Stimulated activated CD8-positive, alpha-beta memory T cell treated with anti-CD3 and anti-CD28 coated beads, Interleukin-15, amount 100 ng/mL, for 4 hours (primary cell): ENCODE results near the gene UBC.
A peak's percentile ranks its signal among the peaks of the same experiment; 100 is the strongest.
"Not testable (repeated sequence)": the region's sequence is repeated elsewhere in the genome, so short reads cannot be mapped to it uniquely, and the experiment has no call there.

Experiments used
- DNase-seq, 2 donors: peaks; one replicate each; pipeline ENCODE4 v3.0.0-alpha.2; 2020; ENCODE audit warnings: low read depth in 2 of 2

The UBC gene

DNA sequence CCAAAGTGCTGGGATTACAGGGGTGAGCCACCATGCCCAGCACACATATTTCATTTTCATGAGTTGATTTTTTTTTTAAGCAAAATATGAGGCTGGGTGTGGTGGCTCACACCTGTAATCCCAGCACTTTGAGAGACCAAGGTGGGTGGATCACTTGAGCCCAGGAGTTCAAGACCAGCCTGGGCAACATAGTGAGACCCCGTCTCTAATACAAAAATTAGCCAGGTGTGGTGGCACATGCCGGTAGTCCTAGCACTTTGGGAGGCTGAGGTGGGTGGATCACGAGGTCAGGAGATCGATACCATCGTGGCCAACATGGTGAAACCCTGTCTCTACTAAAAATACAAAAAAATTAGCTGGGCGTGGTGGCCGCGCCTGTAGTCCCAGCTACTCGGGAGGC lies 17.1 kb upstream of the UBC start:
- DNase-seq: not testable (repeated sequence)

GRCh38 chr12:124930586-124930985 lies 16.1 kb upstream of the UBC start:
- no peak for DNase-seq

DNA sequence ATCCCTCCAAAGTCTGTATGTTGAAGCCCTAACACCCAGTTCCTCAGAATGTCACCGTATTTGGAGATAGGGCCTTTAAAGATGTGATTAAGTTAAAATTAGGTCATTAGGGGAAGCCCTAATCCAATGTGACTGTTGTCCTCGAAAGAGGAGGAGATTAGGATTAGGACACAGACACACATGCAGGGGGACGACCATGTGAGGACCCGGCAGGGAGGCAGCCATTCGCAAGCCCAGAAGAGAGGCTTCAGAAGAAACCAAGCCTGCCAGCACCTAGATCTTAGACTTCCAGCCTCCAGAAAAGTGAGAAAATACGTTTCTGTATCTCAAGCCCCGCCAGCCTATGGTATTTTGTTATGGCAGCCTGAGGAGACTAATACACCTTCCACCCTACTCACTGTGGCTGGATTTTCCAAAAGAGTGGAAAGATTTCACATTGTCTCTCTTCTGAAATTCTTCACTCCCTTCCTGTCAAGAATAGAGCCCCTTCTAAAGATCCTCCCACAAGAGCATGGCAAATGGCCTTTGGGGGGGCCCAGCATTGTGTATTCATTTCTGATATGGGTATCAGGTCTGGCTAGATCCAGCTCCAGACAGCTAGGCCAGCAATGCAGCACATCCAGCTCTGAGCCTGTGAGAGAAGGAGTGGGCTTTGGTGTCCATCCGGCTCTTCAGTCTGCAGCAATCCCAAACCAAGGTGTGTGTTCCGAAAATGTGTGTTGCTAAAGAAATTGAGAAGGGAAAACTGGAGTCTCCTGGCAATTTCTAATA lies 15.4 kb upstream of the UBC start:
- DNase-seq: no peak

DNA sequence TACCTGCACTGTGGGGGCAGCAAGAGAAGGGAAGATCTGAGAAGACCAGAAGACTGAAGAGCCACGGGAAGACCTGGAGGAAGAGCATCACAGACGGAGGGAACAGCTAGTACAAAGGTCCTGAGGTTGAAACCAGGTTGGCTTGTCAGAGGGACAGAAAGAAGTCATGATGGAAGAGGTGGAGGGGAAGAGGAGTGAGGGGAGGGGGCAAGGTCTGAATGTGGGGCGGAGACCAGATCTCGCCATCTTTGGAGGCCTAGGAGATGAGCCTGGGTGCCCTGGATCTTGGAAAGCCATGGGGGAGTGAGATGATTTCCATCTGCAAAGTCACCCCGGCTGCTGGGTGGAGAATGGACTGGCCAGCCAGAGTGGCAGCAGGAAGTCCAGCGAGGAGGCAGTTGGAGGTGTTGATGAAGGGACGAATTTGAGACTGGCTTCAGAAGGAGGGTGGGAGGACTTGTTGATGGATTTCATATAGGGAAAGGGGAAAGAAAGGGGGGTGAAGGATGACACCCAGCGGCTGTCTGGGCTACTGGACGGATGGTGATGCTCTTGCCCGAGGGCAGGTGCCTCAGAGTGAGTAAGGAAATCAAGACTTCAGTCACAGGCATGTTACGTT lies 14.6 kb upstream of the UBC start:
- no peak for DNase-seq

GRCh38 chr12:124928095-124928911 lies 13.9 kb upstream of the UBC start:
- DNase-seq: no peak

DNA sequence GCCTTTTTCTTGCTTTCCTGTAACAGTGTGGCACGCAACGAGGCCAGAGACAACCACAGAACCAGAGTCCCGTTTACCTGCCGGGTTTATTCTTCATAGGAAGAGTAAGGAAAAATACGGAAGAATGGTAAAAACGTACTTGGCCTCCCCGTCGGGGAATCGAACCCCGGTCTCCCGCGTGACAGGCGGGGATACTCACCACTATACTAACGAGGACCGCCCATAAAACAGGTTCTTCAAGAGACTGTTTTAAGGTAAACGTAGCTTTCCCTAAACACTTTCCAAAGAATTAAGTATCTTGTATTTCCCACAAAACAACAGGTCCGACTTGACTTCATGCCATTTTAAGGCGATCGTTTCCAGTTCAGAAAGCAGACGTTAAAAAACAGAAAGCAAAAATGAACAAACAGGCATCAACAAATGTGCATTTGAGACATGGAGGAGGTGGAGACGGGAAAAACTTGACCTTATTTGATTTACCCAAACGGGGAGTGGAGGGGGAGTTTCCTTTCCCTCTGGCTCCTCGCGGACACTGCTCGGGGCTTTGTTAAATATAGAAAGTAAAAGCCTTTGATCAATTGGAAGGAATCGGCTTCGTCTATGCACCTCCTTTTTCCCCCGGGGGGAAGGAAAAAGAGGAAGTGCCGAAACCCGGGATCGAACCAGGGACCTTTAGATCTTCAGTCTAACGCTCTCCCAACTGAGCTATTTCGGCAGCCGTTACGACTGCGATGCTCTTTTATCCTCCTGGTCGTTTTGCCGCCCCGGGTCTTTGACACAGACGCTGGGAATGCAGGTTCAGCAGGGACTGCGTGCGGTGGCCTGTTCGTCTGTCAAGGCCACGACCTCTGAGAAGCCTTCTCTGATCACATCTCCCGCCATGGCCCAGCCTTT lies 13.0 kb upstream of the UBC start:
- DNase-seq: peak; percentile 68 to 85

- DNase-seq: not testable (repeated sequence)
Measured at GRCh38 chr12:124925782-124926181, 11.3 kb upstream of the UBC start.

DNA sequence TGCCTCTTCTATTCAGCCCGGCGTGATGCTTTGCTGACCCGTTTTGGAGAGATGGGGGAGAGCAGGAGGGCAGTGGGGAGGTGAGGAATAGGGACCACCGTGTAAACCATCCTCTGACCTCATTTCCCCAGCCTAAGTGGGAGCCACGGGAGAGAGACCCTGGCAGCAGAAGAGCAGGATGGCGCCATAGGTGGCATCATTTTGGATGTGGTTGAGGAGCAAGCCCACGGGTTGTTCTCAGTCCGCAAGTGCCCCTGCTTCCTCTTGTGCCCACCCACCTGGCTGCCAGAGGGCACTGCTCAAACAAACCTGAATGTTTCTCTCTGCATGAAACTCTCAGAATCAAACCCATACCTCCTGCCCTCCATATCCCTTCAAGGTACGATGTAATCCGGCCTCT lies 10.7 kb upstream of the UBC start:
- DNase-seq: no peak

DNA sequence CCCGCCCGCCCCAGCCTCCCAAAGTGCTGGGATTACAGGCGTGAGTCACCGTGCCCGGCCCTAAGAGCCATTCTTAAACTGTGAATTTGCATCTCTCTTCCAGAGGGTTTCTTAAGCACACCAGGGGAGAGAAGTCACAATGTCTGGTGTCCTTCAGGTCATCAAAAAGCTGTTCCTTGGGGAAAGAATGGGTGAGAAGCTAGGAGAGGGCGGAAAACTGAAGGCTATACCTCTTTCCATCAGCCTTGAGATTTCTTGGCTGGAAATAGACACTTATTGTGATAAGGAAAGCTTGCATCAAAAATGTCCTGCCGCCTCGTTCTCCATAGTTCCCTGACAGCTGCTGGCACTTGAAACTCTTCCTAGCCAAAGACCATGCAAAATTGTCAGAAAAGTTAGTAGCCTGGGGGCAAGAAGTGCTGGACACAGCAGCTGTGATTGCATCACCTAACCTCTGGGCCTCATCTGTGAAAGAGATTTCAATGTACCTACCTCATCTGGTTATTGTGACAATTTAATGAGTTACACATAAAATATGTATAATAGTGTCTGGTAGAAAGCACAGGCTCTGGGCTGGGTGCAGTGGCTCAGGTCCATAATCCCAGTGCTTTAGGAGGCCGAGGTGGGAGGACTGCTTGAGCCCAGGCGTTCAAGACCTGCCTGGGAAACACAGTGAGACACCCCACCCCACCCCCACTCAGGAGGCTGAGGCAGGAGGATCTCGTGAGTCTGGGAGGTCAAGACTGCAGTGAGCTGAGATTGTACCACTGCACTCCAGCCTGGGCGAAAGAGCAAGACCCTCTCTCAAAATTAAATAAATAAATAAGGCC lies 9.7 kb upstream of the UBC start:
- DNase-seq: no peak

GRCh38 chr12:124921200-124922031 lies 7.0 kb upstream of the UBC start:
- peak; percentile 41 to 50 for DNase-seq

- no peak for DNase-seq
Measured at GRCh38 chr12:124920353-124920935, 6.0 kb upstream of the UBC start.

DNA sequence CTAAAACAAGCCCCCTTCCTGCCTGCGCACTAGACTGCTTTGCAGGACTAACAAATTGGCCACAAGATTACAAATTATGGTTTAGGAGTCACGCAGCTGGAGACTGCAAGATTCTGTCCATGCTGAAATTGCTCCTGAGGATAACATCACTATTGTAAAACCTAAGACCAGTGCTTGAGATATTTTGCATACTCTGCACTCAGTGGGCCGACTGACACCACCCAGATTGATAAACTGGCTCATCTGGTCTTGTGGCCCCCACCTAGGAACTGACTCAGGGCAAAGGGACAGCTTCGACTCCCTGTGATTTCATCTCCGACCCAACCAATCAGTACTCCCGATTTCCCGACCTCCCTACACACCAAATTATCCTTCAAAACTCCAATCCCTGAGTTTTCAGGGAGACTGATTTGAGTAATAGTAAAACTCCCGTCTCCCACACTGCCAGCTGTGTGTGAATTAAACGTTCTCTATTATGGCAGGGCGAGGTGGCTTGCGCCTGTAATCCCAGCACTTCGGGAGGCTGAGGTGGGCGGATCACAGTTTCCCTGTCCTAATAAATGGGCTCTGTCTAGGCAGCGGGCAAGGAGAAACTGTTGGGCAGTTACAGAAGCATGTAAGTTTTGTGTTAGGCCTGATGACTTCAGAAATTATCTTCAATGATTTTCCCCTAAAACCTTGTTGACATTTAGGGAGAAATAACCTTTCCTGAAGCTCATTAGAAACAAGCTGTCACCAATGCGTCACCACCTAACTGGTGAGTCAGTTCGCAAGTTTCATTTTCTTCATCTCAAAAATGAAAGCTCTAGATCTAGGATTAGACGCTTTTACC lies 5.3 kb upstream of the UBC start:
- peak in 1 of 2 donors; percentile 43 for DNase-seq

DNA sequence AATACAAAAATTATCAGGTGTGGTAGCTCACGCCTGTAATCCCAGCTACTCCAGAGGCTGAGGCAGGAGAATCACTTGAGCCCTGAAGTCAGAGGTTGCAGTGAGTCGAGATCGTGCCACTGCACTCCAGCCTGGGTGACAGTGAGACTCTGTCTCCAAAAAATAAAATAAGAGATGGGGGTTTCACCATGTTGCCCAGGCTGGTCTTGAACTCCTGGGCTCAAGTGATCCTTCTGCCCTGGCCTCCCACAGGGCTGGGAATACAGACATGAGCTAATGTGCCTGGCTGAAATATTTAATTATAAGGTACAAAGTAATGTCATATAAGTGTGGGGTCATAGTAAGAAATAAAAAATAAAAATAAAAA lies 4.2 kb upstream of the UBC start:
- not testable (repeated sequence) for DNase-seq

DNA sequence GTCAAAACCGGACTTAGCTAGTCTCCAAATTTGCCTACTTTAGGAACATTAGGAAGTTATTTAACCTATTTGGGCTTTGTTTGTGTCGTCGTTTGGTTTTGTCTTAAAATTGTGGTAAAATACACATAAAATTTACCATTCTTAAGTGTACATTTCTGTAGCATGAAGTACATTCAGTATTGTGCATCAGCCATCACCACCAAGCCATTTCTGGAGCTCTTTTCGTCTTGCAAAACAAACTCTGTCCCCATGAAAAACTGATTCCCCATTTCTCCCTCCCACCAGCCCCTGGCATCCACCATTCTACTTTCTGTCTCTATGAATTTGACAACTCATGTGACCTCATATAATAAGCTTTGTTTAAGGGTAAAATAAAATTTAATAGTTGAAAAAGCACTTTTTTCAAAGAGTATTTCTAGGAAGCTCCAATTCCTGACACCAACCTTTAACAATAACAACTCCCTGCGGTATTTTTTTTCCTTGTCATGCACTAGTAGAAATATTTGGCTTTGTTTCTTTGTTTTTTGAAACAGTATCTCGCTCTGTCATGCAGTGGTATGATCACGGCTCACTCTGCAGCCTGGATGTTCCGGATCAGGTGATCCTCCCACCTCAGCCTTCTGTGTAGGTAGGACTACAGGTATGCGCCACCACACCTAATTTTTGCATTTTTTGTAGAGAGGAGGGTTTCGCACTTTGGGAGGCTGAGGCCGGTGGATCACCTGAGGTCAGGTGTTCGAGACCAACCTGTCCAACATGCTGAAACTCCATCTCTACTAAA lies 3.6 kb upstream of the UBC start:
- no peak for DNase-seq

- peak; percentile 75 to 87 for DNase-seq
Measured at GRCh38 chr12:124917135-124917840, 2.8 kb upstream of the UBC start.

- DNase-seq: no peak
Measured at GRCh38 chr12:124916374-124917134, 2.1 kb upstream of the UBC start.
